ENCODE data around the gene FRMPD2. TPM values are rescaled to one million over a fixed set of nuclear protein-coding genes. Genes with fewer than 3 reads are reported as not detected.
"Not testable (repeated sequence)": the region's sequence is repeated elsewhere in the genome, so short reads cannot be mapped to it uniquely, and the experiment has no call there.

FRMPD2 gene
- total RNA-seq, 2 donors from 2014 or later: not detected

GRCh38 chr10:48252354-48252650, 22.2 kb downstream of the FRMPD2 start:
- ATAC-seq (no peak), DNase-seq (ENCODE audit: low spot score) (no peak)
- Mint-ChIP-seq H3K4me1 (ENCODE audit: low read depth in 2 of 2) (no peaks in the 10 kb centered on the region), H3K27ac (no peak overlapping the region), H3K4me3 (no peak overlapping the region), H3K27me3 (peaks cover 7 to 15% of the 10 kb centered on the region in 2 donors), H3K36me3 (no peaks in the 10 kb centered on the region), H3K9me3 (no peaks in the 10 kb centered on the region)

- Mint-ChIP-seq H3K27me3 (peaks cover 7 to 15% of the 10 kb centered on the region in 2 donors), H3K9me3 (no peaks in the 10 kb centered on the region), H3K4me1 (ENCODE audit: low read depth in 2 of 2) (no peaks in the 10 kb centered on the region), H3K36me3 (no peaks in the 10 kb centered on the region), H3K4me3 (no peak overlapping the region), H3K27ac (no peak overlapping the region)
- ATAC-seq (no peak), DNase-seq (ENCODE audit: low spot score) (no peak)
Measured at GRCh38 chr10:48251525-48252353, 22.8 kb downstream of the FRMPD2 start.

GRCh38 chr10:48251152-48251524, 23.4 kb downstream of the FRMPD2 start:
- Mint-ChIP-seq H3K36me3 (no peaks in the 10 kb centered on the region), H3K9me3 (no peaks in the 10 kb centered on the region), H3K27me3 (peaks cover 7 to 15% of the 10 kb centered on the region in 2 donors), H3K4me1 (ENCODE audit: low read depth in 2 of 2) (no peaks in the 10 kb centered on the region), H3K27ac (no peak overlapping the region), H3K4me3 (no peak overlapping the region)
- no peak for ATAC-seq
- DNase-seq (ENCODE audit: low spot score): no peak

GRCh38 chr10:48249763-48250351, 24.6 kb downstream of the FRMPD2 start:
- Mint-ChIP-seq H3K9me3 (no peaks in the 10 kb centered on the region), H3K4me1 (ENCODE audit: low read depth in 2 of 2) (no peaks in the 10 kb centered on the region), H3K36me3 (no peaks in the 10 kb centered on the region), H3K27ac (no peak overlapping the region), H3K27me3 (peaks cover 3 to 7% of the 10 kb centered on the region in 2 donors), H3K4me3 (no peak overlapping the region)
- peak in 1 of 2 donors; percentile 12 for ATAC-seq
- no peak for DNase-seq (ENCODE audit: low spot score)

- ATAC-seq: peak in 1 of 2 donors; percentile 25
- H3K27ac Mint-ChIP-seq: no peak overlapping the region
- H3K9me3 Mint-ChIP-seq: no peaks in the 10 kb centered on the region
- DNase-seq (ENCODE audit: low spot score): no peak
- H3K4me1 Mint-ChIP-seq (ENCODE audit: low read depth in 2 of 2): no peaks in the 10 kb centered on the region
- peaks cover 3 to 7% of the 10 kb centered on the region in 2 donors for H3K27me3 Mint-ChIP-seq
- no peaks in the 10 kb centered on the region for H3K36me3 Mint-ChIP-seq
- no peak overlapping the region for H3K4me3 Mint-ChIP-seq
Measured at GRCh38 chr10:48249004-48249762, 25.3 kb downstream of the FRMPD2 start.

GRCh38 chr10:48248462-48248861, 26.0 kb downstream of the FRMPD2 start:
- ATAC-seq (no peak), DNase-seq (ENCODE audit: low spot score) (no peak)
- no peaks in the 10 kb centered on the region for H3K36me3 Mint-ChIP-seq
- peaks cover 5 to 9% of the 10 kb centered on the region in 2 donors for H3K27me3 Mint-ChIP-seq
- no peak overlapping the region for H3K27ac Mint-ChIP-seq
- no peak overlapping the region for H3K4me3 Mint-ChIP-seq
- no peaks in the 10 kb centered on the region for H3K4me1 Mint-ChIP-seq (ENCODE audit: low read depth in 2 of 2)
- H3K9me3 Mint-ChIP-seq: no peaks in the 10 kb centered on the region

GRCh38 chr10:48247680-48248079, 26.8 kb downstream of the FRMPD2 start:
- Mint-ChIP-seq H3K4me3 (no peak overlapping the region), H3K27ac (no peak overlapping the region), H3K9me3 (no peaks in the 10 kb centered on the region), H3K27me3 (peaks cover 6 to 15% of the 10 kb centered on the region in 2 donors), H3K4me1 (ENCODE audit: low read depth in 2 of 2) (no peaks in the 10 kb centered on the region), H3K36me3 (no peaks in the 10 kb centered on the region)
- no peak for ATAC-seq
- no peak for DNase-seq (ENCODE audit: low spot score)

- no peaks in the 10 kb centered on the region for H3K9me3 Mint-ChIP-seq
- no peak overlapping the region for H3K4me3 Mint-ChIP-seq
- ATAC-seq (no peak), DNase-seq (ENCODE audit: low spot score) (no peak)
- H3K27ac Mint-ChIP-seq: no peak overlapping the region
- peaks cover 6 to 16% of the 10 kb centered on the region in 2 donors for H3K27me3 Mint-ChIP-seq
- no peaks in the 10 kb centered on the region for H3K36me3 Mint-ChIP-seq
- no peaks in the 10 kb centered on the region for H3K4me1 Mint-ChIP-seq (ENCODE audit: low read depth in 2 of 2)
Measured at GRCh38 chr10:48246501-48246900, 28.0 kb downstream of the FRMPD2 start.

- no peaks in the 10 kb centered on the region for H3K36me3 Mint-ChIP-seq
- no peak overlapping the region for H3K27ac Mint-ChIP-seq
- ATAC-seq: no peak
- H3K9me3 Mint-ChIP-seq: no peaks in the 10 kb centered on the region
- peaks cover 8 to 21% of the 10 kb centered on the region in 2 donors for H3K27me3 Mint-ChIP-seq
- no peak for DNase-seq (ENCODE audit: low spot score)
- H3K4me1 Mint-ChIP-seq (ENCODE audit: low read depth in 2 of 2): no peaks in the 10 kb centered on the region
- no peak overlapping the region for H3K4me3 Mint-ChIP-seq
Measured at GRCh38 chr10:48245977-48246376, 28.5 kb downstream of the FRMPD2 start.

- not testable (repeated sequence) for H3K9me3 Mint-ChIP-seq; H3K36me3 Mint-ChIP-seq; ATAC-seq; H3K4me1 Mint-ChIP-seq (ENCODE audit: low read depth in 2 of 2); DNase-seq (ENCODE audit: low spot score); H3K27ac Mint-ChIP-seq; H3K4me3 Mint-ChIP-seq
- H3K27me3 Mint-ChIP-seq: peaks cover 8 to 26% of the 10 kb centered on the region in 2 donors
Measured at GRCh38 chr10:48243921-48244320, 30.6 kb downstream of the FRMPD2 start.

- ATAC-seq (no peak), DNase-seq (ENCODE audit: low spot score) (no peak)
- peaks cover 8 to 24% of the 10 kb centered on the region in 2 donors for H3K27me3 Mint-ChIP-seq
- no peak overlapping the region for H3K4me3 Mint-ChIP-seq
- no peaks in the 10 kb centered on the region for H3K36me3 Mint-ChIP-seq
- no peaks in the 10 kb centered on the region for H3K9me3 Mint-ChIP-seq
- H3K4me1 Mint-ChIP-seq (ENCODE audit: low read depth in 2 of 2): no peaks in the 10 kb centered on the region
- no peak overlapping the region for H3K27ac Mint-ChIP-seq
Measured at GRCh38 chr10:48243487-48243886, 31.0 kb downstream of the FRMPD2 start.

GRCh38 chr10:48242171-48242904, 32.2 kb downstream of the FRMPD2 start:
- Mint-ChIP-seq H3K27ac (no peak overlapping the region), H3K36me3 (no peaks in the 10 kb centered on the region), H3K4me3 (no peak overlapping the region), H3K4me1 (ENCODE audit: low read depth in 2 of 2) (no peaks in the 10 kb centered on the region), H3K27me3 (peaks cover 6 to 19% of the 10 kb centered on the region in 2 donors), H3K9me3 (no peaks in the 10 kb centered on the region)
- no peak for DNase-seq (ENCODE audit: low spot score)
- no peak for ATAC-seq

- ATAC-seq (no peak), DNase-seq (ENCODE audit: low spot score) (no peak)
- Mint-ChIP-seq H3K4me3 (no peak overlapping the region), H3K9me3 (no peaks in the 10 kb centered on the region), H3K36me3 (no peaks in the 10 kb centered on the region), H3K27ac (no peak overlapping the region), H3K27me3 (peaks cover 6 to 19% of the 10 kb centered on the region in 2 donors), H3K4me1 (ENCODE audit: low read depth in 2 of 2) (no peaks in the 10 kb centered on the region)
Measured at GRCh38 chr10:48241332-48241731, 33.2 kb downstream of the FRMPD2 start.
